Testis (tissue), 3 donors: ENCODE results near the gene SYNE2. TPM values are rescaled to one million over a fixed set of nuclear protein-coding genes. Genes with fewer than 3 reads are reported as not detected.

ENCODE experiments used
- DNase-seq: peaks from one replicate; pipeline ENCODE4 v3.0.0-alpha.2; 2019
- H3K27ac ChIP-seq, 2 donors: fragments of 200-600 bp; sonication (generic); one replicate each; pipeline ENCODE4 v1.5.1; 2019
- H3K27me3 ChIP-seq: fragments of 200-600 bp; sonication (generic); one replicate; pipeline ENCODE4 v1.5.1; 2019
- H3K36me3 ChIP-seq: fragments of 200-600 bp; sonication (generic); one replicate; pipeline ENCODE4 v1.5.1; 2017; ENCODE audit warnings: low read depth; ENCODE audit errors: missing control alignments
- H3K4me1 ChIP-seq: fragments of 200-600 bp; sonication (generic); one replicate; pipeline ENCODE4 v1.5.1; 2019
- H3K4me3 ChIP-seq, 2 donors: fragments of 200-600 bp; sonication (generic); one replicate each; pipeline ENCODE4 v1.5.1; 2017 to 2019
- H3K9me3 ChIP-seq: fragments of 200-600 bp; sonication (generic); one replicate; pipeline ENCODE4 v1.5.1; 2017
- POLR2A ChIP-seq: fragments of 450-650 bp; IDR thresholded peaks from one replicate; pipeline ENCODE4 v1.6.1; 2017; ENCODE audit warnings: antibody characterized with exemption, mild to moderate bottlenecking, moderate library complexity
- WGBS, 2 donors: methylation state at CpG; one replicate each; pipeline ENCODE4 v1.1.5; 2018; 5-methylcytosine and 5-hydroxymethylcytosine counted together
- intact Hi-C: fragments of 100-400 bp; cut with DNase I; formaldehyde crosslinking; loops from one replicate; pipeline ENCODE4 v1.15.1; 2023; ENCODE audit warnings: low total_unique reads
- polyA plus RNA-seq: library from polyadenylated mRNA; stranded (reverse); fragments of 350-450 nt; fragmentation: Illumina TruSeq; extraction: RNeasy Lipid Tissue Mini Kit (QIAGEN cat#74804); gene quantifications from one replicate; pipeline ENCODE4 v1.2.3, GENCODE V29; 2014; ENCODE audit warnings: low read depth, low replicate concordance; ENCODE audit not compliant: insufficient read depth
- total RNA-seq, 2 donors: library from RNA; depleted of rRNA; stranded (reverse); fragments of >200 nt; gene quantifications; one replicate each; pipeline ENCODE4 v1.2.3, GENCODE V29; 2016
- TF ChIP-seq, protein P1 (sequence below), 3 experiments: fragments of 450-650 bp in 2 of 3; fragments of 200-600 bp in 1 of 3; sonication (generic) in 1 of 3; IDR thresholded peaks; one replicate each; pipeline ENCODE4 v1.5.1; 2016 to 2019; ENCODE audit warnings: antibody characterized with exemption in 3 of 3, mild to moderate bottlenecking in 2 of 3, moderate library complexity in 1 of 3

Gene SYNE2
- total and polyA plus RNA-seq, 3 donors from 2014 or later, result 74.6 to 519 (median 511) TPM

GRCh38 chr14:63995285-63995684 is 142.5 kb downstream of the SYNE2 start:
- Histone ChIP-seq H3K9me3 (no peaks in the 10 kb centered on the region), H3K4me3 (no peak overlapping the region), H3K27me3 (no peaks in the 10 kb centered on the region), H3K27ac (no peak overlapping the region), H3K4me1 (no peaks in the 10 kb centered on the region), H3K36me3 (no peaks in the 10 kb centered on the region)
- intact Hi-C loops, result no loop called here
- 68 to 71% methylated on average over 4 of the region's 4 CpGs for WGBS, 2 donors
- TF ChIP-seq POLR2A, result no peak
- TF ChIP-seq, protein P1, sequence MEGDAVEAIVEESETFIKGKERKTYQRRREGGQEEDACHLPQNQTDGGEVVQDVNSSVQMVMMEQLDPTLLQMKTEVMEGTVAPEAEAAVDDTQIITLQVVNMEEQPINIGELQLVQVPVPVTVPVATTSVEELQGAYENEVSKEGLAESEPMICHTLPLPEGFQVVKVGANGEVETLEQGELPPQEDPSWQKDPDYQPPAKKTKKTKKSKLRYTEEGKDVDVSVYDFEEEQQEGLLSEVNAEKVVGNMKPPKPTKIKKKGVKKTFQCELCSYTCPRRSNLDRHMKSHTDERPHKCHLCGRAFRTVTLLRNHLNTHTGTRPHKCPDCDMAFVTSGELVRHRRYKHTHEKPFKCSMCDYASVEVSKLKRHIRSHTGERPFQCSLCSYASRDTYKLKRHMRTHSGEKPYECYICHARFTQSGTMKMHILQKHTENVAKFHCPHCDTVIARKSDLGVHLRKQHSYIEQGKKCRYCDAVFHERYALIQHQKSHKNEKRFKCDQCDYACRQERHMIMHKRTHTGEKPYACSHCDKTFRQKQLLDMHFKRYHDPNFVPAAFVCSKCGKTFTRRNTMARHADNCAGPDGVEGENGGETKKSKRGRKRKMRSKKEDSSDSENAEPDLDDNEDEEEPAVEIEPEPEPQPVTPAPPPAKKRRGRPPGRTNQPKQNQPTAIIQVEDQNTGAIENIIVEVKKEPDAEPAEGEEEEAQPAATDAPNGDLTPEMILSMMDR (IDR thresholded peaks at IDR 0.05), result no peak
- no peak for DNase-seq

DNA sequence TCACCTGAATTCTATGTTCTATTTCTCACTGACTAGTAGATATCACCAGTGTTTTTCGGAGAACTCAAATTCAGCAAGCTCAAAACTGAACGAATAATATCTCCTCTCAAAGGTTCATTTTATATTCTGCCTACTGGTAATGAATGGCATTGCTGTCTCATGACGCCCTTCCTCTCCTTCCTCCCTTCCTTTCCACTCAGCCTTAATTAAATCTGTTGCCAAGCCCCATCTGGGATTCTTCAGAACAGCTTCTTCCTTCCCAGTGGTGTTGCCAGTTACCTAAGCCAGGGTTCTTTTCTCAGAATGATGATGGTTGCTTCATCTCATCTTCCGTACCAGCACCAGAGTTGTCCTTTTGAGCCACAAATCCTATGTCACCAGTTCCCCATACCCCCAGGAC is 143.2 kb downstream of the SYNE2 start:
- no peaks in the 10 kb centered on the region for H3K36me3 ChIP-seq
- H3K27me3 ChIP-seq, result no peaks in the 10 kb centered on the region
- no peaks in the 10 kb centered on the region for H3K9me3 ChIP-seq
- DNase-seq, result no peak
- TF ChIP-seq, protein P1 (IDR thresholded peaks at IDR 0.05), result no peak
- TF ChIP-seq POLR2A, result no peak
- intact Hi-C loops, result no loop called here
- H3K4me3 ChIP-seq, result no peak overlapping the region
- WGBS, 2 donors, result 87% methylated on average over 4 of the region's 4 CpGs
- H3K27ac ChIP-seq, result no peak overlapping the region
- no peaks in the 10 kb centered on the region for H3K4me1 ChIP-seq

GRCh38 chr14:63996625-63997220 is 143.9 kb downstream of the SYNE2 start:
- Histone ChIP-seq H3K4me1 (no peaks in the 10 kb centered on the region), H3K36me3 (no peaks in the 10 kb centered on the region), H3K27me3 (no peaks in the 10 kb centered on the region), H3K4me3 (no peak overlapping the region), H3K9me3 (no peaks in the 10 kb centered on the region), H3K27ac (no peak overlapping the region)
- DNase-seq, result no peak
- no peak for TF ChIP-seq POLR2A
- TF ChIP-seq, protein P1 (IDR thresholded peaks at IDR 0.05), result no peak
- WGBS, 2 donors, result 82 to 83% methylated on average over 10 of the region's 10 CpGs
- intact Hi-C loops, result no loop called here

- intact Hi-C loops, result no loop called here
- WGBS, 2 donors, result 96% methylated on average over 1 of the region's 1 CpG
- no peaks in the 10 kb centered on the region for H3K9me3 ChIP-seq
- no peaks in the 10 kb centered on the region for H3K4me1 ChIP-seq
- TF ChIP-seq, protein P1 (IDR thresholded peaks at IDR 0.05), result no peak
- no peak for TF ChIP-seq POLR2A
- H3K27ac ChIP-seq, result no peak overlapping the region
- no peak for DNase-seq
- H3K36me3 ChIP-seq, result no peaks in the 10 kb centered on the region
- H3K27me3 ChIP-seq, result no peaks in the 10 kb centered on the region
- H3K4me3 ChIP-seq, result no peak overlapping the region
Measured at GRCh38 chr14:64000749-64001148, 147.9 kb downstream of the SYNE2 start.

- Histone ChIP-seq H3K27ac (no peak overlapping the region), H3K27me3 (no peaks in the 10 kb centered on the region), H3K36me3 (no peaks in the 10 kb centered on the region), H3K4me1 (no peaks in the 10 kb centered on the region), H3K9me3 (no peaks in the 10 kb centered on the region), H3K4me3 (no peak overlapping the region)
- intact Hi-C loops, result no loop called here
- no peak for TF ChIP-seq POLR2A
- TF ChIP-seq, protein P1 (IDR thresholded peaks at IDR 0.05), result no peak
- 96 to 98% methylated on average over 2 of the region's 2 CpGs for WGBS, 2 donors
- DNase-seq, result no peak
Measured at GRCh38 chr14:64005822-64006221, 153.0 kb downstream of the SYNE2 start.
